Heart right ventricle (tissue), 16 donors: ENCODE measurements around the gene APPL2. TPM values are rescaled to one million over a fixed set of nuclear protein-coding genes. Genes with fewer than 3 reads are reported as not detected.

Source experiments
- ATAC-seq, 8 donors: fragments of 200-7000 bp; cut with Tn5 transposase; one replicate each; pipeline ENCODE4 v1.9.1; 2020; ENCODE audit warnings: mild to moderate bottlenecking in 8 of 8, moderate library complexity in 8 of 8, moderate number of reproducible peaks in 1 of 8
- DNase-seq, 2 donors: peaks; one replicate each; pipeline ENCODE4 v3.0.0-alpha.2; 2020
- H3K27ac ChIP-seq, 10 donors: fragments of 200-600 bp; sonication (generic) in 2 of 10; one replicate each; pipeline versions ENCODE4 v1.5.0 to v1.8.0; 2020 to 2022; ENCODE audit warnings: mild to moderate bottlenecking in 3 of 10
- H3K27me3 ChIP-seq, 7 donors: fragments of 200-600 bp; one replicate each; pipeline ENCODE4 v1.8.0; 2021 to 2022; ENCODE audit warnings: mild to moderate bottlenecking in 2 of 7
- H3K36me3 ChIP-seq, 9 donors: fragments of 200-600 bp; sonication (generic) in 1 of 9; one replicate each; pipeline versions ENCODE4 v1.5.0 to v1.8.0; 2020 to 2022; ENCODE audit warnings: mild to moderate bottlenecking in 2 of 9
- H3K4me1 ChIP-seq, 9 donors: fragments of 200-600 bp; sonication (generic) in 1 of 9; one replicate each; pipeline versions ENCODE4 v1.5.0 to v1.8.0; 2020 to 2022; ENCODE audit warnings: mild to moderate bottlenecking in 4 of 9
- H3K4me3 ChIP-seq, 10 donors: fragments of 200-600 bp; sonication (generic) in 2 of 10; one replicate each; pipeline versions ENCODE4 v1.5.0 to v1.8.0; 2020 to 2022; ENCODE audit warnings: mild to moderate bottlenecking in 7 of 10, moderate library complexity in 2 of 10
- H3K9me3 ChIP-seq, 11 donors: fragments of 200-600 bp in 10 of 11; sonication (generic) in 2 of 11; one replicate each; pipeline versions ENCODE4 v1.5.0 to v1.8.0; 2013 to 2022; ENCODE audit warnings: mild to moderate bottlenecking in 2 of 11, control low read depth in 1 of 11, moderate library complexity in 1 of 11
- CTCF ChIP-seq, 9 donors: fragments of 200-600 bp; sonication (generic) in 2 of 9; IDR thresholded peaks; one replicate each; pipeline versions ENCODE4 v1.5.0 to v1.8.0; 2021 to 2022; ENCODE audit warnings: antibody characterized with exemption in 9 of 9, mild to moderate bottlenecking in 5 of 9, moderate library complexity in 1 of 9
- WGBS, 2 donors: extraction: QIAGEN DNeasy Blood & Tissue Kit; methylation state at CpG; one replicate each; pipeline ENCODE4 v1.1.7; 2013; ENCODE audit warnings: inconsistent platforms in 1 of 2; 5-methylcytosine and 5-hydroxymethylcytosine counted together
- intact Hi-C, 10 donors: fragments of 100-400 bp; cut with DNase I; formaldehyde crosslinking; loops; one replicate each; pipeline versions ENCODE4 v1.11.1 to v1.14.2; 2022
- polyA plus RNA-seq, 2 donors: library from polyadenylated mRNA; stranded (reverse); fragments of 200-250 nt; gene quantifications; one replicate each; pipeline ENCODE4 v1.2.3, GENCODE V29; 2013
- total RNA-seq, 10 donors: library from RNA; stranded (reverse); fragmentation: NEBNext Ultra II Directional in 3 of 10; extraction: Animal tissue kit (Norgen Biotek cat#: 25700) in 3 of 10; gene quantifications; one replicate each; pipeline versions ENCODE4 v1.2.1 to v1.2.4, GENCODE V29; 2021 to 2023
- donor health status: Arrhythmogenic right ventricular cardiomyopathy.
- donor health status: ischemic (EF 13 %, LVEDD 7.1; RV severe dilation, severe dysfunction).
- donor health status: healthy with polysubstance abuse.
- donor health status: DM: no; HTN: yes; CAD: no.
- donor health status: DM: no; HTN: no; CAD: no.
- donor health status: ischemic (EF 25% LVEDD 6.9; RV normal size, moderate dysfunction).
- donor health status: ischemic (EF 25% LVEDD 5.7; RV mildly dilated, moderate dysfunction).
- donor health status: healthy.
- donor health status: DM: yes; HTN: yes; CAD: no.
- donor health status: Ischemic cardiomyopathy.
- donor health status: ischemic (EF 35%, LVEDD 5.7; RV mildly dilated, moderate dysfunction).
- donor health status: nonischemic (EF 11% LVEDD 7.7; RV severe dilation, severe dysfunction).
- donor health status: DM: yes; HTN: yes; CAD: no.
- donor health status: PGD.
- donor health status: ischemic (EF 29% LVEDD 5.4; RV normal size, mild dysfunction).
- donor health status: nonischemic (EF 23%, LVEDD 6.1; RV moderate dilation, normal function).

APPL2 gene
- total and polyA plus RNA-seq, 12 donors, result 8.4 to 28.9 (median 19.0) TPM

GRCh38 chr12:105162174-105162573 is 73.8 kb downstream of the APPL2 start:
- no peak for TF ChIP-seq CTCF (IDR thresholded peaks at IDR 0.05)
- WGBS, 2 donors, result 96 to 97% methylated on average over 3 of the region's 3 CpGs
- ATAC-seq (no peak), DNase-seq (no peak)
- no peaks in the 10 kb centered on the region for H3K9me3 ChIP-seq
- H3K4me3 ChIP-seq, result no peak overlapping the region
- H3K4me1 ChIP-seq, result no peaks in the 10 kb centered on the region
- H3K27ac ChIP-seq, result no peak overlapping the region
- no peaks in the 10 kb centered on the region for H3K27me3 ChIP-seq
- intact Hi-C loops, result loop anchor here in 1 of 10 donors (10.0 kb wide), 1 partner anchor 47 kb away; no protein-coding TSS in a partner anchor
- peaks cover 0 to 100% (median 61%) of the 10 kb centered on the region in 9 donors for H3K36me3 ChIP-seq

DNA sequence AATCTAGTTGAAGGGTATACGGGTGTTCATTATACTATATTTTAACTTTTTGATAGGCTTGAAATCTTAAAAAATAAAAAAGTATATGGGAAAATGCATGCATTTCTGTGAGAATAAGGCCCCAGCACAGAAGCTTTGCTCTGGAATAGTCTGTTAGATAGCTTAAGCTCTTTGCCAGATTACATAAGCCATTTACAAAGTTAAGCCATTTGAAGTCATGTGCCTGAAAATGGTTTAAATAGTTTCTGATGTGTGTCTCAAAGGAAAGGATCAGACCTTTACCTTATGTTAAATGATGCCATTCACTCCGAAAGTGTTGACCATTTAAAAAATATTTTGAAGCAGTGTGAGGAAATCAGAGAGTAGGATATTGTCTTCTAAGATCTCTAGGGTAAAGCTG is 77.1 kb downstream of the APPL2 start:
- no peak for TF ChIP-seq CTCF (IDR thresholded peaks at IDR 0.05)

DNA sequence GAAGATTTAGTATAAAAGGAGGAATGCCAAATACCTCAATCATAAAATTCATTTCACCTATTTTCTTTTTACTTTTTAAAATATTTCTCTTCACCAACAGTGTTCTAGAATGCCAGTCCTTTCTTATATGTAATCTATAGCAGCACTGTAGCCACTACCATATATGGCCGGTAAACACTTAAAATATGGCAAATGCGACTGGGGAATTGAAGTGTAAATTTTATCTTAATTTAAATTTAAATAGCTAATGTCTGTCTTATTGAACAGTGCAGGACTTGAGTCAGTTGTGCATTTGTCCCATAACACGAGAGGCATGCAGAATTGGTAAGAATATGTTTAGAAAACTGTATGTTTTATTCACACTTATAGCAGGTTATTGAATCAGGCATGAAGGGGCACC is 78.4 kb downstream of the APPL2 start:
- 94 to 96% methylated on average over 3 of the region's 3 CpGs for WGBS, 2 donors
- Histone ChIP-seq H3K4me1 (no peaks in the 10 kb centered on the region), H3K4me3 (no peak overlapping the region), H3K36me3 (peaks cover 0 to 100% (median 65%) of the 10 kb centered on the region in 9 donors), H3K27ac (no peak overlapping the region), H3K9me3 (no peaks in the 10 kb centered on the region), H3K27me3 (no peaks in the 10 kb centered on the region)
- TF ChIP-seq CTCF (IDR thresholded peaks at IDR 0.05), result no peak
- ATAC-seq (no peak), DNase-seq (no peak)
- intact Hi-C loops, result no loop called here

More for the DNA sequence above, 77.1 kb downstream of the APPL2 start:
- Histone ChIP-seq H3K27ac (no peak overlapping the region), H3K4me1 (no peaks in the 10 kb centered on the region), H3K9me3 (no peaks in the 10 kb centered on the region), H3K27me3 (no peaks in the 10 kb centered on the region), H3K36me3 (peaks cover 0 to 100% (median 66%) of the 10 kb centered on the region in 9 donors), H3K4me3 (no peak overlapping the region)
- WGBS, 2 donors, result 96% methylated on average over 2 of the region's 2 CpGs
- DNase-seq, result no peak
- no peak for ATAC-seq
- intact Hi-C loops, result no loop called here

- Histone ChIP-seq H3K9me3 (no peaks in the 10 kb centered on the region), H3K4me3 (no peak overlapping the region), H3K36me3 (peaks cover 0 to 100% (median 69%) of the 10 kb centered on the region in 9 donors), H3K4me1 (no peaks in the 10 kb centered on the region), H3K27ac (no peak overlapping the region), H3K27me3 (no peaks in the 10 kb centered on the region)
- no peak for TF ChIP-seq CTCF (IDR thresholded peaks at IDR 0.05)
- intact Hi-C loops, result no loop called here
- WGBS, 2 donors, result 97 to 99% methylated on average over 2 of the region's 2 CpGs
- no peak for DNase-seq
- no peak for ATAC-seq
Measured at GRCh38 chr12:105156260-105156659, 79.7 kb downstream of the APPL2 start.
